ENCODE data around the gene TVP23C. TPM values are rescaled to one million over a fixed set of nuclear protein-coding genes. Genes with fewer than 3 reads are reported as not detected.

TVP23C gene
- total and polyA plus RNA-seq, 9 of the 15 experiments (the other 6 are each of a cell fraction or from before 2014, with no cell fraction given), result 5.7 to 16.8 (median 8.2) TPM

- TF ChIP-seq, protein P1, sequence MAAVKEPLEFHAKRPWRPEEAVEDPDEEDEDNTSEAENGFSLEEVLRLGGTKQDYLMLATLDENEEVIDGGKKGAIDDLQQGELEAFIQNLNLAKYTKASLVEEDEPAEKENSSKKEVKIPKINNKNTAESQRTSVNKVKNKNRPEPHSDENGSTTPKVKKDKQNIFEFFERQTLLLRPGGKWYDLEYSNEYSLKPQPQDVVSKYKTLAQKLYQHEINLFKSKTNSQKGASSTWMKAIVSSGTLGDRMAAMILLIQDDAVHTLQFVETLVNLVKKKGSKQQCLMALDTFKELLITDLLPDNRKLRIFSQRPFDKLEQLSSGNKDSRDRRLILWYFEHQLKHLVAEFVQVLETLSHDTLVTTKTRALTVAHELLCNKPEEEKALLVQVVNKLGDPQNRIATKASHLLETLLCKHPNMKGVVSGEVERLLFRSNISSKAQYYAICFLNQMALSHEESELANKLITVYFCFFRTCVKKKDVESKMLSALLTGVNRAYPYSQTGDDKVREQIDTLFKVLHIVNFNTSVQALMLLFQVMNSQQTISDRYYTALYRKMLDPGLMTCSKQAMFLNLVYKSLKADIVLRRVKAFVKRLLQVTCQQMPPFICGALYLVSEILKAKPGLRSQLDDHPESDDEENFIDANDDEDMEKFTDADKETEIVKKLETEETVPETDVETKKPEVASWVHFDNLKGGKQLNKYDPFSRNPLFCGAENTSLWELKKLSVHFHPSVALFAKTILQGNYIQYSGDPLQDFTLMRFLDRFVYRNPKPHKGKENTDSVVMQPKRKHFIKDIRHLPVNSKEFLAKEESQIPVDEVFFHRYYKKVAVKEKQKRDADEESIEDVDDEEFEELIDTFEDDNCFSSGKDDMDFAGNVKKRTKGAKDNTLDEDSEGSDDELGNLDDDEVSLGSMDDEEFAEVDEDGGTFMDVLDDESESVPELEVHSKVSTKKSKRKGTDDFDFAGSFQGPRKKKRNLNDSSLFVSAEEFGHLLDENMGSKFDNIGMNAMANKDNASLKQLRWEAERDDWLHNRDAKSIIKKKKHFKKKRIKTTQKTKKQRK (IDR thresholded peaks at IDR 0.05; ENCODE audit: borderline replicate concordance, low read depth, low read length), result no peak
- TF ChIP-seq ATF1 (CRISPR knock-in tag; IDR thresholded peaks at IDR 0.05), result no peak
- peak; percentile 78 for TF ChIP-seq ATF1 (tag; IDR thresholded peaks at IDR 0.05)
- no peak for TF ChIP-seq RNF219 (CRISPR knock-in tag; IDR thresholded peaks at IDR 0.05)
- no peak for TF ChIP-seq ZNF239 (CRISPR knock-in tag; IDR thresholded peaks at IDR 0.05)
- no peak for TF ChIP-seq CREB3L1 (IDR thresholded peaks at IDR 0.05; ENCODE audit: borderline replicate concordance, low read depth)
- peak in 1 of 2 experiments; percentile 76; a peak in 1 of 4 replicates for TF ChIP-seq ZMIZ1 (IDR thresholded peaks at IDR 0.05; ENCODE audit: low read depth in 2 of 2, low read length in 2 of 2)
- TF ChIP-seq RFX7 (CRISPR knock-in tag; IDR thresholded peaks at IDR 0.05), result no peak
- TF ChIP-seq ZNF584 (CRISPR knock-in tag; IDR thresholded peaks at IDR 0.05; ENCODE audit: low read depth), result peak; percentile 69; the same call in 1 of the 2 replicates
- no peak for TF ChIP-seq HNRNPK (IDR thresholded peaks at IDR 0.05; ENCODE audit: low read depth, low read length, poor library complexity, severe bottlenecking)
- TF ChIP-seq CC2D1A (IDR thresholded peaks at IDR 0.05), result peak; percentile 27; the same call in 1 of the 2 replicates
- TF ChIP-seq FOS (IDR thresholded peaks at IDR 0.05; ENCODE audit: extremely low read depth, insufficient read length), result peak; percentile 44
These were observed 72.5 kb downstream of the TVP23C start (continued) for GRCh38 chr17:15490634-15491261.

All from K562 (cell line).